Erythroblast (primary cell): ENCODE measurements around the gene LONRF3.

Experiments
- GATA1 ChIP-seq: IDR thresholded peaks from 2 replicates; pipeline ENCODE4 v1.6.1; 2011; ENCODE audit warnings: low read depth, mild to moderate bottlenecking, control low read depth, low read length, moderate library complexity
- POLR2A ChIP-seq: IDR thresholded peaks from 2 replicates; pipeline ENCODE4 v1.6.1; 2011; ENCODE audit warnings: mild to moderate bottlenecking, low read length

- TF ChIP-seq POLR2A (no peak), GATA1 (no peak)
Observed at GRCh38 chrX:118945921-118946320, 28.5 kb upstream of the LONRF3 start.
